ENCODE results near the gene CHSY1.

Gene CHSY1

GRCh38 chr15:101288905-101289513, 37.2 kb upstream of the CHSY1 start:
- TF ChIP-seq, protein P1, sequence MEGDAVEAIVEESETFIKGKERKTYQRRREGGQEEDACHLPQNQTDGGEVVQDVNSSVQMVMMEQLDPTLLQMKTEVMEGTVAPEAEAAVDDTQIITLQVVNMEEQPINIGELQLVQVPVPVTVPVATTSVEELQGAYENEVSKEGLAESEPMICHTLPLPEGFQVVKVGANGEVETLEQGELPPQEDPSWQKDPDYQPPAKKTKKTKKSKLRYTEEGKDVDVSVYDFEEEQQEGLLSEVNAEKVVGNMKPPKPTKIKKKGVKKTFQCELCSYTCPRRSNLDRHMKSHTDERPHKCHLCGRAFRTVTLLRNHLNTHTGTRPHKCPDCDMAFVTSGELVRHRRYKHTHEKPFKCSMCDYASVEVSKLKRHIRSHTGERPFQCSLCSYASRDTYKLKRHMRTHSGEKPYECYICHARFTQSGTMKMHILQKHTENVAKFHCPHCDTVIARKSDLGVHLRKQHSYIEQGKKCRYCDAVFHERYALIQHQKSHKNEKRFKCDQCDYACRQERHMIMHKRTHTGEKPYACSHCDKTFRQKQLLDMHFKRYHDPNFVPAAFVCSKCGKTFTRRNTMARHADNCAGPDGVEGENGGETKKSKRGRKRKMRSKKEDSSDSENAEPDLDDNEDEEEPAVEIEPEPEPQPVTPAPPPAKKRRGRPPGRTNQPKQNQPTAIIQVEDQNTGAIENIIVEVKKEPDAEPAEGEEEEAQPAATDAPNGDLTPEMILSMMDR (IDR thresholded peaks at IDR 0.05): peak; percentile 76

DNA sequence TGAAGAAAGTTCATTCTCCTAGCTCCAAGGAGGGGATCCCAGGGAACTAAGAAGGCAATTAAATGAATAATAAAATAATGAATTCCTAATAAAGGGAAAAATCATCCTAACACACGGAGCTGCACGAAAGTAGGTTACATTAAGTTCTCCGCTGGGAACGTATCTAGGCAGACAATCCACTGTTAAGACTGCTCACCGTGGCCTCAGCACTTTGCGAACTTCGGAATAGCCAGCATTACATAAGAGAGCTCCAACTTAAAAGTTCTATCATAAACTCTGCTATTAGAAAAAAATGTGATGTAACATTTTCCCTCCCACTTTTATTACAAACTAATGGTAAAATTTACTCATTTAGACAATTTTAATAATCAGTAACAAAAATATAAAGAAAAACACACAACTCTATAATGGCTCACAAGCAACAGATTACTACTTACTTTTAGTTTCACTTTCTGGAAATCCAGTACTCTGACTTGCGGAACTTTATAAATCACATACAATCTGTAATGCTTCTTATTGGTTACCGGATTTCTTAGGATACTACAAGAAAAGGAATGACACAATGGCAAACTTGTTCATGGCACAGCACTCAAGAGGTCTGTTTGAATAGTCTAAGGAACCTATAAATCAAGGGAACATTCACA, 34.7 kb upstream of the CHSY1 start:
- TF ChIP-seq, protein P1 (IDR thresholded peaks at IDR 0.05): no peak

DNA sequence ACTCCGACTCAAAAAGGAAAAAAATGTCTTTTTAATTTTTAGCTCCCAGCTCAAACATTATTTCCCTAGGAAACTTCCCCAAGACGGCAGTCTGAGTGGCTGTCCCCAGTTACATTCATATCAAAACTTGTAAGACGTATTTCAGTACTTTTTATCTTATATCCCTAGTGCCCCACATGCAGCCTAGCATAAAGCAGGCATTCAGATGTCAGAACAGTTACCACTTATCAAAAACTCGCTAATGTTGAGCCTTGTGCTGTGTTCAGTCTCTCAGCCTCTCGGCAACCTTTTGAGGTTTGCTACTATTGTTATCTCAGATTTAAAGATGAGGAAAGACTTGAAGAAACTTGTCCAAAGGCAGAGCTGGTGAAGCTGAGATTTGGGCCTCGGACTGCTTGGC, 32.1 kb upstream of the CHSY1 start:
- TF ChIP-seq, protein P1 (IDR thresholded peaks at IDR 0.05): no peak

DNA sequence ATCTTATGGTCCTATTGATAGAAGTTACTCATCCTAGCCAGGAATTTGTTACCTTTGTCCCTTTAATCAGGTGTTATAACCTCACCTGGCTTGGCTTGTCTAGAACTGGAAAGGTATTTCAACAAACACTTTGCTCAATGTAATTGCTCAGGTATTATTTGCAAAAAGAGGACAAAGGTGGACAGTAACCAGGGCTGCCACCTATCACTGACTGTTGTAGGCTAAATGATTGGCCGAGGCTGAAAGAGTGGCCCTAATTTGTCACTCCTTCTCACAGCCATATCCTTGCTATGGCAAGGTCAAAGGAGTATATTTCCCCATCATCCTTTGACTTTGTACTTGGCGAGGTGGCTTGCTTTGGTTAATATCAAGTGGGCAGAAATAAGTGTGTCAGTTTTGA, 28.2 kb upstream of the CHSY1 start:
- TF ChIP-seq, protein P1 (IDR thresholded peaks at IDR 0.05): no peak

GRCh38 chr15:101277943-101278564, 26.2 kb upstream of the CHSY1 start:
- TF ChIP-seq, protein P1 (IDR thresholded peaks at IDR 0.05): no peak

- TF ChIP-seq, protein P1 (IDR thresholded peaks at IDR 0.05): no peak
Observed at GRCh38 chr15:101277038-101277822, 25.4 kb upstream of the CHSY1 start, which contains the start of gene SELENOS. TSS of gene SELENOS (minus strand) at chr15:101277485. CDS start at chr15:101277417, 68 bp downstream.

- TF ChIP-seq, protein P1 (IDR thresholded peaks at IDR 0.05): no peak; the same call in 1 of the 2 replicates
Observed at GRCh38 chr15:101276501-101277037, 24.7 kb upstream of the CHSY1 start.
